HepG2 (cell line): Measurements from ENCODE around the gene RNASE4. TPM values are rescaled to one million over a fixed set of nuclear protein-coding genes. Genes with fewer than 3 reads are reported as not detected.

ENCODE experiments used
- ATAC-seq: fragments of 200-7000 bp; cut with Tn5 transposase; 3 replicates; pipeline ENCODE4 v1.9.1; 2020; ENCODE audit warnings: mild to moderate bottlenecking, moderate library complexity
- BruUV-seq: library from RNA; stranded (reverse); fragments of 400-500 nt; replicated peaks from 2 replicates; lab custom pipeline; 2021; lab: Mats Ljungman, UMichigan
- CTCF ChIA-PET: fragments of 300-600 bp; formaldehyde crosslinking; extraction: SDS; loops from one replicate; lab custom pipeline; 2021; ENCODE audit warnings: low total read pairs, inconsistent platforms, low intra/inter-chr PET ratio; lab: Yijun Ruan, JAX
- POLR2A ChIA-PET: fragments of 350-600 bp; sonication (Branson Sonifier 250); formaldehyde crosslinking; loops from one replicate; lab custom pipeline; 2020; ENCODE audit warnings: antibody characterized with exemption, inconsistent platforms; lab: Yijun Ruan, JAX
- DNase-seq: peaks from one replicate; pipeline ENCODE4 v3.0.0-alpha.2; 2015; ENCODE audit warnings: low spot score
- FAIRE-seq: peaks from 3 replicates; lab custom pipeline; 2011; peaks lifted over from hg19 to GRCh38; lab: Jason Lieb, UNC
- H2AFZ ChIP-seq: one replicate; pipeline ENCODE4 v1.6.1; 2011; ENCODE audit warnings: low read length, inconsistent platforms
- H3K27ac ChIP-seq: fragments of 300-600 bp; 3 replicates; pipeline ENCODE4 v1.8.0; 2011; ENCODE audit warnings: mixed run types, mild to moderate bottlenecking, mixed read lengths, low read length, inconsistent platforms; ENCODE audit not compliant: insufficient read depth; ENCODE audit errors: extremely low read length
- H3K27me3 ChIP-seq, 2 experiments: fragments of 200-600 bp in 1 of 2; 2 replicates in 1 of 2; 3 replicates in 1 of 2; pipeline versions ENCODE4 v1.6.0 to v1.8.0; 2011; ENCODE audit warnings: low read length in 2 of 2, mild to moderate bottlenecking in 2 of 2, moderate library complexity in 2 of 2, inconsistent platforms in 1 of 2; ENCODE audit not compliant: insufficient read depth in 2 of 2, control insufficient read depth in 1 of 2
- H3K36me3 ChIP-seq, 2 experiments: fragments of 200-600 bp in 1 of 2; replicated peaks in 1 of 2; 2 replicates in 1 of 2; 3 replicates in 1 of 2; pipeline versions ENCODE4 v1.5.1 to v1.8.0; 2011; ENCODE audit warnings: low read length in 2 of 2, inconsistent platforms in 1 of 2; ENCODE audit not compliant: insufficient read depth in 2 of 2, control insufficient read depth in 1 of 2
- H3K4me1 ChIP-seq: 2 replicates; pipeline ENCODE4 v1.5.1; 2012; ENCODE audit warnings: low read length, inconsistent platforms; ENCODE audit not compliant: insufficient read depth
- H3K4me2 ChIP-seq: 2 replicates; pipeline ENCODE4 v1.6.0; 2011; ENCODE audit warnings: low read depth, low read length, inconsistent platforms
- H3K4me3 ChIP-seq, 3 experiments: fragments of 200-600 bp in 1 of 3; sonication (generic), shearing (Covaris generic) in 1 of 3; replicated peaks in 1 of 3; 2 replicates each; pipeline ENCODE4 v1.5.1; 2011 to 2016; ENCODE audit warnings: low read length in 3 of 3, inconsistent platforms in 2 of 3, low read depth in 2 of 3, mild to moderate bottlenecking in 2 of 3, control low read depth in 1 of 3, mixed read lengths in 1 of 3; ENCODE audit not compliant: insufficient read depth in 1 of 3
- H3K79me2 ChIP-seq: one replicate; pipeline ENCODE4 v1.6.1; 2011; ENCODE audit warnings: low read length, inconsistent platforms; ENCODE audit not compliant: insufficient read depth
- H3K9ac ChIP-seq: 2 replicates; pipeline ENCODE4 v1.6.0; 2011; ENCODE audit warnings: mild to moderate bottlenecking, low read depth, low read length, inconsistent platforms; ENCODE audit not compliant: insufficient read depth
- H3K9me3 ChIP-seq: 2 replicates; pipeline ENCODE4 v1.5.1; 2012; ENCODE audit warnings: mild to moderate bottlenecking, low read length
- H4K20me1 ChIP-seq: 2 replicates; pipeline ENCODE4 v1.6.0; 2011; ENCODE audit warnings: inconsistent platforms, mild to moderate bottlenecking, low read length, moderate library complexity; ENCODE audit not compliant: insufficient read depth
- ARID2 ChIP-seq: sonication (generic); formaldehyde crosslinking; IDR thresholded peaks from 2 replicates; pipeline ENCODE4 v1.8.1; 2022; ENCODE audit warnings: mild to moderate bottlenecking, missing genetic modification reagents, borderline replicate concordance
- KLF9 ChIP-seq: IDR thresholded peaks from 2 replicates; pipeline ENCODE4 v1.6.1; 2016; ENCODE audit warnings: low read depth
- MED13 ChIP-seq: sonication (generic); formaldehyde crosslinking; IDR thresholded peaks from 2 replicates; pipeline ENCODE4 v1.5.0; 2020; ENCODE audit warnings: missing genetic modification reagents
- MXI1 ChIP-seq: IDR thresholded peaks from 3 replicates; pipeline ENCODE4 v1.6.1; 2012; ENCODE audit warnings: low read depth, low read length, inconsistent platforms, borderline replicate concordance
- NR1H2 ChIP-seq: sonication (generic); formaldehyde crosslinking; IDR thresholded peaks from 2 replicates; pipeline ENCODE4 v1.8.1; 2022; ENCODE audit warnings: low read depth, missing genetic modification reagents, borderline replicate concordance
- RFX1 ChIP-seq: fragments of 450-650 bp; IDR thresholded peaks from 2 replicates; pipeline ENCODE4 v1.6.1; 2017
- ZNF24 ChIP-seq: fragments of 450-650 bp; IDR thresholded peaks from 2 replicates; pipeline ENCODE4 v1.6.1; 2017; ENCODE audit warnings: antibody characterized with exemption, mild to moderate bottlenecking
- ZNF350 ChIP-seq: sonication (generic); formaldehyde crosslinking; IDR thresholded peaks from 2 replicates; pipeline ENCODE4 v1.4.0; 2020; ENCODE audit warnings: mild to moderate bottlenecking, low read depth, missing genetic modification reagents, borderline replicate concordance
- WGBS: methylation state at CpG from one replicate; pipeline ENCODE4 v1.1.6; 2017; ENCODE audit warnings: low lambda C conversion rate; 5-methylcytosine and 5-hydroxymethylcytosine counted together
- in situ Hi-C: cut with HindIII; loops from 2 replicates; pipeline ENCODE4 v1.10.0; 2017; ENCODE audit warnings: low pct_unique_long_range_greater_than_20kb; ENCODE audit not compliant: extremely low pct_ligation_motif_present
- intact Hi-C: fragments of 100-400 bp; cut with micrococcal nuclease; formaldehyde crosslinking; loops from one replicate; pipeline ENCODE4 v1.10.0; 2022; ENCODE audit not compliant: unreplicated experiment
- polyA plus RNA-seq, 8 experiments: library from polyadenylated mRNA; depleted of rRNA in 3 of 8; stranded (reverse) in 7 of 8; unstranded in 1 of 8; fragments of >200 nt; fragmentation: Illumina TruSeq in 4 of 8; extraction: Trizol in 4 of 8; gene quantifications; 2 replicates each; pipeline versions ENCODE4 v1.2.1 to v1.2.3, GENCODE V29; 2011 to 2016; ENCODE audit warnings: low read depth in 4 of 8, missing spikeins in 1 of 8, mixed read lengths in 1 of 8; ENCODE audit not compliant: insufficient read depth in 1 of 8
- total RNA-seq, 5 experiments: library from RNA; depleted of rRNA; stranded (reverse); fragments of >200 nt; fragmentation: Illumina TruSeq; extraction: Trizol; gene quantifications; 2 replicates each; pipeline ENCODE4 v1.2.3, GENCODE V29; 2016; ENCODE audit warnings: low read depth in 1 of 5
- TF ChIP-seq, protein P1 (sequence below): sonication (generic); formaldehyde crosslinking; IDR thresholded peaks from 2 replicates; pipeline ENCODE4 v1.4.0; 2020; ENCODE audit warnings: mild to moderate bottlenecking, missing genetic modification reagents
- TF ChIP-seq, protein P2 (sequence below): sonication (generic); formaldehyde crosslinking; IDR thresholded peaks from 2 replicates; pipeline ENCODE4 v1.5.1; 2020; ENCODE audit warnings: missing genetic modification reagents, mild to moderate bottlenecking, borderline replicate concordance
- TF ChIP-seq, protein P3 (sequence below): sonication (generic); formaldehyde crosslinking; IDR thresholded peaks from 2 replicates; pipeline ENCODE4 v1.4.0; 2020; ENCODE audit warnings: missing genetic modification reagents, low read depth, mild to moderate bottlenecking, borderline replicate concordance
- TF ChIP-seq, protein P4 (sequence below): sonication (generic); formaldehyde crosslinking; IDR thresholded peaks from 2 replicates; pipeline ENCODE4 v1.4.0; 2020; ENCODE audit warnings: missing genetic modification reagents, borderline replicate concordance

RNASE4 gene
- total and polyA plus RNA-seq, 2 of the 13 experiments (the other 11 are each of a cell fraction or from before 2014, with no cell fraction given), result 109 to 983 TPM

DNA sequence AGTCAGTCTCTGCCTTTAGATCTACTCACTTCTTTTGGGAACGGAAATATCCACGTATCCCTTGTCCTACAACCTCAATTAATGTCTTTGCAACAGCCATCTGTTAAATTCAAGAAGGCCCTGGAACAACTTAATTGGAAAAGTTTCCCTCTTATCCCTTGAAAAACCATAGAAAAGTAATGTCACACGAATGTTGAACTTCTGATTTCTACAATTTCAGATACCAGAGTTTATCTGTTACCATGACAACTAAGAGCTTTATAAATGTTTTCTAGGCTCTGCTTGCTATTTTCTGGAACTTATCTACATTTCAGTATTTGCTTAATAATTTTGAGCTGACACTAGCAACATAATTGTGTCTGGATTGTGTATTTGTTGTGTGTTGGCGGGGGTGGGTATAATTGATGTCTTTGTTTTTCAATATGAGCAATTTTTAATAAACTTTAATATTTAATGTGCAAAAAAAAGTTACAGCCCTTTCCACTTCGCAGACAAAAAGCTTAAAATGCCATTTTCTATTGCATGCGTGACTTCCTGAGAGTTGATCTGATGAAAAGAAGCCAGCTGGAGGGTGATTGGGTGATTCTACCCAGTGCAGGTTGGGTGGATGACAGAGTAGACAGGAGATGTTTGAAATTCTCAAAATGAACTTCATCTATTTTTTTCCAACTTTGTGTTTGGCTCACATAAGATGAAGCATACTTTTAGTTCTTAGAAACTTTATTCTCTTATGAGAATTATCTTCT lies 49.5 kb downstream of the RNASE4 start:
- ATAC-seq (no peak), DNase-seq (no peak), FAIRE-seq (no peak)
- no TSS peak for BruUV-seq
- Histone ChIP-seq H3K27me3 (no peaks in the 10 kb centered on the region), H3K9ac (no peak overlapping the region), H3K79me2 (no peaks in the 10 kb centered on the region), H3K4me3 (no peak overlapping the region), H3K9me3 (no peaks in the 10 kb centered on the region), H3K4me2 (no peak overlapping the region), H3K27ac (no peak overlapping the region), H3K4me1 (no peaks in the 10 kb centered on the region), H2AFZ (no peak overlapping the region), H4K20me1 (no peaks in the 10 kb centered on the region), H3K36me3 (no peaks in the 10 kb centered on the region)
- CTCF ChIA-PET, result no interaction called here
- POLR2A ChIA-PET, result no interaction called here
- intact Hi-C loops (no loop called here), in situ Hi-C loops (no loop called here)
- WGBS, result 24% methylated on average over 6 of the region's 6 CpGs
- TF ChIP-seq KLF9 (CRISPR knock-in tag), result no peak
- TF ChIP-seq RFX1, result peak; percentile 49; the same call in 1 of the 2 replicates
- no peak for TF ChIP-seq ZNF350

DNA sequence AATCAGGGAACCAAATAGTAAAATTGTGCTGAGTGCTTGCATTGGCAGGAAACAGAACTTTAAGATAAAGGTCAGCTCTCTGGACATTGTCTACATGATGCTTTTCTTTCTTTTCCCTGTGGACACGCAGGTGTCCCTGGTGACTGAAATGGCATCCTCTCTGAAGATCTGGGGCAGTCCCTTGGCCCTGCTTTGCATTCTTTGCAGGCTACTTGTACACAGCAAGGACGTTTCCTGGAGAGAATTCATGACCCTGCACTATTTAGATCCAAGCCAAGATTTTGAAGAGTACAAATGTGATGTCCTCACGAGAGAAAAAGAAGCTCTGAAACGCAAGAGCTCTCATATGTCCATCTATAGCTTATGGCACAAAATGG lies 50.1 kb downstream of the RNASE4 start:
- no peak for DNase-seq
- H3K4me3 ChIP-seq, result no peak overlapping the region
- no peak overlapping the region for H2AFZ ChIP-seq
- no peaks in the 10 kb centered on the region for H4K20me1 ChIP-seq
- in situ Hi-C loops, result no loop called here
- no peak overlapping the region for H3K4me2 ChIP-seq
- H3K9ac ChIP-seq, result no peak overlapping the region
- BruUV-seq, result no TSS peak
- 11% methylated on average over 4 of the region's 4 CpGs for WGBS
- H3K27me3 ChIP-seq, result no peaks in the 10 kb centered on the region
- no peak overlapping the region for H3K27ac ChIP-seq
- no peak for FAIRE-seq
- CTCF ChIA-PET, result no interaction called here
- intact Hi-C loops, result no loop called here
- ATAC-seq, result no peak
- no peaks in the 10 kb centered on the region for H3K36me3 ChIP-seq
- H3K9me3 ChIP-seq, result no peaks in the 10 kb centered on the region
- H3K4me1 ChIP-seq, result no peaks in the 10 kb centered on the region
- POLR2A ChIA-PET, result no interaction called here
- H3K79me2 ChIP-seq, result no peaks in the 10 kb centered on the region
- TF ChIP-seq MXI1 (no peak), ZNF24 (no peak), NR1H2 (CRISPR knock-in tag) (no peak), ARID2 (CRISPR knock-in tag) (no peak), MED13 (no peak)
- TF ChIP-seq, protein P1, sequence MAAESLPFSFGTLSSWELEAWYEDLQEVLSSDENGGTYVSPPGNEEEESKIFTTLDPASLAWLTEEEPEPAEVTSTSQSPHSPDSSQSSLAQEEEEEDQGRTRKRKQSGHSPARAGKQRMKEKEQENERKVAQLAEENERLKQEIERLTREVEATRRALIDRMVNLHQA (CRISPR knock-in tag), result no peak
- TF ChIP-seq, protein P2, sequence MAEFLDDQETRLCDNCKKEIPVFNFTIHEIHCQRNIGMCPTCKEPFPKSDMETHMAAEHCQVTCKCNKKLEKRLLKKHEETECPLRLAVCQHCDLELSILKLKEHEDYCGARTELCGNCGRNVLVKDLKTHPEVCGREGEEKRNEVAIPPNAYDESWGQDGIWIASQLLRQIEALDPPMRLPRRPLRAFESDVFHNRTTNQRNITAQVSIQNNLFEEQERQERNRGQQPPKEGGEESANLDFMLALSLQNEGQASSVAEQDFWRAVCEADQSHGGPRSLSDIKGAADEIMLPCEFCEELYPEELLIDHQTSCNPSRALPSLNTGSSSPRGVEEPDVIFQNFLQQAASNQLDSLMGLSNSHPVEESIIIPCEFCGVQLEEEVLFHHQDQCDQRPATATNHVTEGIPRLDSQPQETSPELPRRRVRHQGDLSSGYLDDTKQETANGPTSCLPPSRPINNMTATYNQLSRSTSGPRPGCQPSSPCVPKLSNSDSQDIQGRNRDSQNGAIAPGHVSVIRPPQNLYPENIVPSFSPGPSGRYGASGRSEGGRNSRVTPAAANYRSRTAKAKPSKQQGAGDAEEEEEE (CRISPR knock-in tag), result no peak
- TF ChIP-seq, protein P3, sequence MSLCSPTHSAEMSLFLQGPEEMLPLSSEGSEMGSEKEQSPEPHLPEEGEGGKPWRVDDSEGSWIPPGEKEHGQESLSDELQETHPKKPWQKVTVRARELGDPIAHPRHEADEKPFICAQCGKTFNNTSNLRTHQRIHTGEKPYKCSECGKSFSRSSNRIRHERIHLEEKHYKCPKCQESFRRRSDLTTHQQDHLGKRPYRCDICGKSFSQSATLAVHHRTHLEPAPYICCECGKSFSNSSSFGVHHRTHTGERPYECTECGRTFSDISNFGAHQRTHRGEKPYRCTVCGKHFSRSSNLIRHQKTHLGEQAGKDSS (CRISPR knock-in tag), result no peak
- TF ChIP-seq, protein P4, sequence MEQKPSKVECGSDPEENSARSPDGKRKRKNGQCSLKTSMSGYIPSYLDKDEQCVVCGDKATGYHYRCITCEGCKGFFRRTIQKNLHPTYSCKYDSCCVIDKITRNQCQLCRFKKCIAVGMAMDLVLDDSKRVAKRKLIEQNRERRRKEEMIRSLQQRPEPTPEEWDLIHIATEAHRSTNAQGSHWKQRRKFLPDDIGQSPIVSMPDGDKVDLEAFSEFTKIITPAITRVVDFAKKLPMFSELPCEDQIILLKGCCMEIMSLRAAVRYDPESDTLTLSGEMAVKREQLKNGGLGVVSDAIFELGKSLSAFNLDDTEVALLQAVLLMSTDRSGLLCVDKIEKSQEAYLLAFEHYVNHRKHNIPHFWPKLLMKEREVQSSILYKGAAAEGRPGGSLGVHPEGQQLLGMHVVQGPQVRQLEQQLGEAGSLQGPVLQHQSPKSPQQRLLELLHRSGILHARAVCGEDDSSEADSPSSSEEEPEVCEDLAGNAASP (CRISPR knock-in tag), result no peak
